ENCODE data around the gene DDX25. TPM values are rescaled to one million over a fixed set of nuclear protein-coding genes. Genes with fewer than 3 reads are reported as not detected.

DDX25 gene
- total RNA-seq, 1 donor from 2014 or later, result not detected

DNA sequence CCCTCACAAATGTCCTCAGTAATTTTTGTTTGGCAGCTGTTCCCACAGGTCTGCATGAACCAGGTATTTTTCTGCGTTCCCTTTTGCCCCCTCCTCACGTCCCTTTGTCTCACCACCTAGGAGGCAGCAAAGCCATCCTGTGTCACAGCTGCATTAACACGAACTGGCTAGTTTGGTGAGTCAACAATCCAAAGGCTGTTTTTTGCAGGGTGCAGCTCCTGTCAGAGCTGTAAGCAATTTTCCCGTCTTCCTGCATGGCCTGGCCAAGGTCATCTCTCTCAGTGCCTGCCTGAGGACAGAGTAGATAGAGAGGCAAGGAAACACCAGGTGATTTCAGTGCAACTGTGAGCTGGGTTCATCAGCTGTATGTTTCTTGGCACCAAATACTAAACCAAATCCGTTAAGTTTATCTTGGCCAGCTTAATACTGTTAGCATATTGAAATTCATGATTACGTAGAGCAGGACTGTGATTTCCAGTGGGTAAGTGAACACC is 21.0 kb downstream of the DDX25 start:
- peak in 1 of 2 donors; percentile 79 for DNase-seq (ENCODE audit: extremely low spot score in 2 of 2)
- Histone ChIP-seq H3K27ac (no peak overlapping the region), H3K36me3 (no peaks in the 10 kb centered on the region), H3K27me3 (no peaks in the 10 kb centered on the region), H3K9me3 (no peaks in the 10 kb centered on the region), H3K4me3 (no peak overlapping the region), H3K4me1 (no peaks in the 10 kb centered on the region)
- no peak for TF ChIP-seq POLR2AphosphoS5 (IDR thresholded peaks at IDR 0.05; ENCODE audit: insufficient read depth in 1 of 2, low read depth in 1 of 2)
- TF ChIP-seq, protein P1, sequence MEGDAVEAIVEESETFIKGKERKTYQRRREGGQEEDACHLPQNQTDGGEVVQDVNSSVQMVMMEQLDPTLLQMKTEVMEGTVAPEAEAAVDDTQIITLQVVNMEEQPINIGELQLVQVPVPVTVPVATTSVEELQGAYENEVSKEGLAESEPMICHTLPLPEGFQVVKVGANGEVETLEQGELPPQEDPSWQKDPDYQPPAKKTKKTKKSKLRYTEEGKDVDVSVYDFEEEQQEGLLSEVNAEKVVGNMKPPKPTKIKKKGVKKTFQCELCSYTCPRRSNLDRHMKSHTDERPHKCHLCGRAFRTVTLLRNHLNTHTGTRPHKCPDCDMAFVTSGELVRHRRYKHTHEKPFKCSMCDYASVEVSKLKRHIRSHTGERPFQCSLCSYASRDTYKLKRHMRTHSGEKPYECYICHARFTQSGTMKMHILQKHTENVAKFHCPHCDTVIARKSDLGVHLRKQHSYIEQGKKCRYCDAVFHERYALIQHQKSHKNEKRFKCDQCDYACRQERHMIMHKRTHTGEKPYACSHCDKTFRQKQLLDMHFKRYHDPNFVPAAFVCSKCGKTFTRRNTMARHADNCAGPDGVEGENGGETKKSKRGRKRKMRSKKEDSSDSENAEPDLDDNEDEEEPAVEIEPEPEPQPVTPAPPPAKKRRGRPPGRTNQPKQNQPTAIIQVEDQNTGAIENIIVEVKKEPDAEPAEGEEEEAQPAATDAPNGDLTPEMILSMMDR (IDR thresholded peaks at IDR 0.05), result no peak
- no peak for TF ChIP-seq POLR2A (IDR thresholded peaks at IDR 0.05)
- intact Hi-C loops (cut with DNase I), result no loop called here

DNA sequence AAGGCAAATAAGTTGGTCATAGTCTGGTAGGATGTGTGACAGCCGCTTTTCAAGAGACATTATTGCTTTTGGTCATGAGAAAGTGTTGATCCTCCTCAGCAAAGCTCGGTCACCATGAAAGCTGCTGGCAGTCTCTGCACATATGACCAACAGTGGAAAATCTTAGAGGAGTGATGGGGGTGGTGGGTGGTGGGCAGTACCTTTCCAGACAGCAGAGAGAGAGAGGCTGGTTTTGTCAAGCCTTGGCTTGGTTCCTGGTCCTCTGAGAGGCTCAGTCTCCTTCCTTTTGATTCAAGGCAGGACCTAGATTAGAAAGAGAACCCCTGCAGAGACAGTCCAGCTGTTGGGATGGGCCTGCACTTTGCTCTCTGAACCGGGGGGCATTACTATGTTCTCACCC is 21.5 kb downstream of the DDX25 start:
- DNase-seq (ENCODE audit: extremely low spot score in 2 of 2), result peak in 1 of 2 donors; percentile 37
- H3K27ac ChIP-seq, result no peak overlapping the region
- H3K4me3 ChIP-seq, result no peak overlapping the region
- H3K36me3 ChIP-seq, result no peaks in the 10 kb centered on the region
- H3K27me3 ChIP-seq, result no peaks in the 10 kb centered on the region
- no peaks in the 10 kb centered on the region for H3K9me3 ChIP-seq
- intact Hi-C loops (cut with DNase I), result no loop called here
- no peaks in the 10 kb centered on the region for H3K4me1 ChIP-seq
- TF ChIP-seq, protein P1 (IDR thresholded peaks at IDR 0.05), result no peak
- TF ChIP-seq POLR2A (IDR thresholded peaks at IDR 0.05), result no peak
- no peak for TF ChIP-seq POLR2AphosphoS5 (IDR thresholded peaks at IDR 0.05; ENCODE audit: insufficient read depth in 1 of 2, low read depth in 1 of 2)

DNA sequence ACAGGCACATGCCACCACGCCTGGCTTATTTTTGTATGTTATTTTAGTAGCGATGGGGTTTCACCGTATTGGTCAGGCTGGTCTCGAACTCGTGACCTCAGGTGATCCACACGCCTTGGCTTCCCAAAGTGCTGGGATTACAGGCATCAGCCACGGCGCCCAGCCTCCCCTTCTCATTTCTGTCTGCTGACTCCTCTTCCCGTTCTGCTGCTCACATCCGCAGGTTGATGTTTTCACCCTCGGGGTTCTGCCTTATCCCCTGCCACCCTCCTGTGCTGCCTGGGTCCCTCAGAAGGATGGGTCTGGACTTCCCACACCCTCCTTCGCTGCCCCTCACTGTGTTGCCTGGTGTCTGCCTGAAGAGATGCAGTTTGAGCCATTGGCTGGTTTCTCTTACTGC is 22.4 kb downstream of the DDX25 start:
- no peak for TF ChIP-seq POLR2A (IDR thresholded peaks at IDR 0.05)
- TF ChIP-seq, protein P1 (IDR thresholded peaks at IDR 0.05), result no peak
- TF ChIP-seq POLR2AphosphoS5 (IDR thresholded peaks at IDR 0.05; ENCODE audit: insufficient read depth in 1 of 2, low read depth in 1 of 2), result no peak
- Histone ChIP-seq H3K4me1 (no peaks in the 10 kb centered on the region), H3K27ac (no peak overlapping the region), H3K27me3 (no peaks in the 10 kb centered on the region), H3K4me3 (no peak overlapping the region), H3K36me3 (no peaks in the 10 kb centered on the region), H3K9me3 (no peaks in the 10 kb centered on the region)
- peak in 1 of 2 donors; percentile 74 for DNase-seq (ENCODE audit: extremely low spot score in 2 of 2)
- intact Hi-C loops (cut with DNase I), result no loop called here

DNA sequence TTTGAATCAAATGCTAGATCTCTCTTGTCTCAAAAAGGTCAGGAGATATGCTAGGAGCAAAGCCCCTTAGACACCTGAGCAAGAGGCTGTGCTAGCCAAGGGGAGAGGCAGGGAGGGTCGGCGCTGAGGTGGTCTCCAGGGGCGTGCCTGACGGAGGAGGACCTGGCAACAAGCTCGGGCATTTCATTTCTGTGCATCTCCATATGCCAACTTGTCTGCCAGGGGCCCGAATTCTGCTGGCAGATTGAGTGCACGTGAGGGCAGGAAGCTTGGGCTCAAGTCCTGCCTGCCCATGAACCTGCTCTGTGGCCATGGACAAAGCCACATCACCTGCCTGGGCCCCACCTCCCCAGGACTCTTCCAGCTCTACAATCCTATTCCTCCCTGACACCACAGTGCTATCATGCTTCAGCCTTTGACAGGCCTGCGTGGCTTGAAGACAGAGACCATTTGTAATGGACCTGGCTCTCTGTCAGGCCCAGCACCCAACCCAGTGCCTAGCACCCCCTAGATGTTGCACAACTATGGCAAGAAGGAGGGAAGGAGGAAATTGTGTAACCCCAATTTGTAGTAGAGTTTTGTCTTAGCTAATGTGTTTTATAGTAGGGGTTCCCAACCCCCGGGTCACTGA is 25.3 kb downstream of the DDX25 start:
- intact Hi-C loops (cut with DNase I), result no loop called here
- no peak for TF ChIP-seq POLR2A (IDR thresholded peaks at IDR 0.05)
- TF ChIP-seq, protein P1 (IDR thresholded peaks at IDR 0.05), result no peak
- no peak for TF ChIP-seq POLR2AphosphoS5 (IDR thresholded peaks at IDR 0.05; ENCODE audit: insufficient read depth in 1 of 2, low read depth in 1 of 2)

DNA sequence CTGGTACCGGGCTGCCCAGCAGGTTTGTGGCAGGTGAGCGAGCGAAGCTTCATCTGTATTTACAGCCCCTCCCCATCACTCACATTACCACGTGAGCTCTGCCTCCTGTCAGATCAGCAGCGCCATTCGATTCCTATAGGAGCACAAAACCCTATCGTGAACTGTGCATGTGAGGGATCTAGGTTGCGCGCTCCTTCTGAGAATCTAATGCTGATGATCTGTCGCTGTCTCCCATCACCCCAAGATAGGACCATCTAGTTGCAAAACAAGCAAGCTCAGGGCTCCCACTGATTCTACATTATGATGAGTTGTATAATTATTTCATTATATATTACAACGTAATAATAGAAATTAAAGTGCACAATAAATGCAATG is 25.8 kb downstream of the DDX25 start:
- Histone ChIP-seq H3K27ac (no peak overlapping the region), H3K4me3 (no peak overlapping the region), H3K9me3 (no peaks in the 10 kb centered on the region), H3K27me3 (no peaks in the 10 kb centered on the region), H3K36me3 (no peaks in the 10 kb centered on the region), H3K4me1 (peaks cover 3% of the 10 kb centered on the region)
- DNase-seq (ENCODE audit: extremely low spot score in 2 of 2), result peak in 1 of 2 donors; percentile 56
- intact Hi-C loops (cut with DNase I), result no loop called here
- TF ChIP-seq, protein P1 (IDR thresholded peaks at IDR 0.05), result no peak
- no peak for TF ChIP-seq POLR2A (IDR thresholded peaks at IDR 0.05)
- no peak for TF ChIP-seq POLR2AphosphoS5 (IDR thresholded peaks at IDR 0.05; ENCODE audit: insufficient read depth in 1 of 2, low read depth in 1 of 2)

More for the DNA sequence above, 25.3 kb downstream of the DDX25 start:
- no peaks in the 10 kb centered on the region for H3K4me1 ChIP-seq
- H3K9me3 ChIP-seq, result no peaks in the 10 kb centered on the region
- H3K27ac ChIP-seq, result no peak overlapping the region
- no peaks in the 10 kb centered on the region for H3K36me3 ChIP-seq
- no peaks in the 10 kb centered on the region for H3K27me3 ChIP-seq
- no peak overlapping the region for H3K4me3 ChIP-seq
- DNase-seq (ENCODE audit: extremely low spot score in 2 of 2), result peak in 1 of 2 donors; percentile 69

Measured in vagina (tissue), 2 donors.